Measurements from ENCODE around the gene IQGAP2.

IQGAP2 gene

DNA sequence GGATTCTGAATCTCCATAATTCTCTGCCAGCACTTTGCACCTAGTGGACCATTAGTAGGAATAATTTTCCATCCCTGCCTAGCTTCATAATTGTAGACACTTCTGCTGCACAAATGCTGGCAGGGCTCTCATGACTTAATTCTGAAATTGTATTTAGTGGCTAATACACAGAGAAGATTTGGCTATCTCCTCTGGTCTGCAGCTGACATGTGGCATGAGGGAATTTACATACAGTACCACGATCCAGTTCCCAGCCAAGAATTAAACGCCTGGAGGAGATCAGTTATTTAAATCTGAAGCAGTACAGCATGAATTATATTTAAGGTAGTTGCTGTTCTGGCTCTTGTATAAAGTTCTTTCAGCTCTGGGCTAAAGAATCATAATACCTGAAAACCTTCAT lies 46.5 kb downstream of the IQGAP2 start:
- ChIA-PET CTCF (interaction anchor here (0.7 to 1.7 kb wide), 2 partner anchors 12 to 40 kb away, joined by 3 read pairs; no protein-coding TSS in a partner anchor), POLR2A (no interaction called here)
- TF ChIP-seq SP1 (IDR thresholded peaks at IDR 0.05): no peak
- no peak for TF ChIP-seq BHLHE40 (IDR thresholded peaks at IDR 0.05; ENCODE audit: borderline replicate concordance)
- TF ChIP-seq FOXA1 (IDR thresholded peaks at IDR 0.05): no peak
- DNase-seq (ENCODE audit: extremely low spot score): no peak

- POLR2A ChIA-PET: no interaction called here
- TF ChIP-seq SUZ12 (IDR thresholded peaks at IDR 0.05) (no peak), FOXM1 (IDR thresholded peaks at IDR 0.05; ENCODE audit: borderline replicate concordance) (no peak), LEF1 (IDR thresholded peaks at IDR 0.05; ENCODE audit: borderline replicate concordance) (no peak), ZNF384 (IDR thresholded peaks at IDR 0.05) (no peak), BHLHE40 (IDR thresholded peaks at IDR 0.05; ENCODE audit: borderline replicate concordance) (no peak), TARDBP (IDR thresholded peaks at IDR 0.05) (no peak), SP1 (IDR thresholded peaks at IDR 0.05) (no peak), ARNT (IDR thresholded peaks at IDR 0.05) (no peak), HDGF (IDR thresholded peaks at IDR 0.05; ENCODE audit: borderline replicate concordance) (no peak), L3MBTL2 (conservative IDR thresholded peaks at IDR 0.05) (no peak), NFRKB (IDR thresholded peaks at IDR 0.05) (no peak), FOXA1 (IDR thresholded peaks at IDR 0.05) (no peak), CTBP1 (IDR thresholded peaks at IDR 0.05; ENCODE audit: borderline replicate concordance) (no peak), FOXK2 (IDR thresholded peaks at IDR 0.05) (no peak), ELF4 (IDR thresholded peaks at IDR 0.05) (no peak), PKNOX1 (IDR thresholded peaks at IDR 0.05) (no peak)
- no peak for DNase-seq (ENCODE audit: extremely low spot score)
- CTCF ChIA-PET: interaction anchor here (0.7 to 1.7 kb wide), 2 partner anchors 11 to 40 kb away, joined by 3 read pairs; no protein-coding TSS in a partner anchor
Observed at GRCh38 chr5:76450054-76450453, 47.0 kb downstream of the IQGAP2 start.

- CTCF ChIA-PET: interaction anchor here (1.7 kb wide), 1 partner anchor 10 kb away, joined by 3 read pairs; no protein-coding TSS in a partner anchor
- no peak for DNase-seq (ENCODE audit: extremely low spot score)
- POLR2A ChIA-PET: no interaction called here
- TF ChIP-seq FOXM1 (IDR thresholded peaks at IDR 0.05; ENCODE audit: borderline replicate concordance) (no peak), SP1 (IDR thresholded peaks at IDR 0.05) (no peak), NFRKB (IDR thresholded peaks at IDR 0.05) (no peak), L3MBTL2 (conservative IDR thresholded peaks at IDR 0.05) (no peak), CTBP1 (IDR thresholded peaks at IDR 0.05; ENCODE audit: borderline replicate concordance) (no peak), LEF1 (IDR thresholded peaks at IDR 0.05; ENCODE audit: borderline replicate concordance) (no peak), ARNT (IDR thresholded peaks at IDR 0.05) (no peak), HDGF (IDR thresholded peaks at IDR 0.05; ENCODE audit: borderline replicate concordance) (no peak), BHLHE40 (IDR thresholded peaks at IDR 0.05; ENCODE audit: borderline replicate concordance) (no peak), PKNOX1 (IDR thresholded peaks at IDR 0.05) (no peak), ELF4 (IDR thresholded peaks at IDR 0.05) (no peak), ZNF384 (IDR thresholded peaks at IDR 0.05) (no peak)
Observed at GRCh38 chr5:76451031-76451701, 48.1 kb downstream of the IQGAP2 start.

- TF ChIP-seq LEF1 (IDR thresholded peaks at IDR 0.05; ENCODE audit: borderline replicate concordance) (no peak), SP1 (IDR thresholded peaks at IDR 0.05) (no peak), FOXA1 (IDR thresholded peaks at IDR 0.05) (no peak), SUZ12 (IDR thresholded peaks at IDR 0.05) (no peak), FOXM1 (IDR thresholded peaks at IDR 0.05; ENCODE audit: borderline replicate concordance) (no peak), ARNT (IDR thresholded peaks at IDR 0.05) (no peak), FOXK2 (IDR thresholded peaks at IDR 0.05) (no peak), HDGF (IDR thresholded peaks at IDR 0.05; ENCODE audit: borderline replicate concordance) (no peak), ZNF384 (IDR thresholded peaks at IDR 0.05) (no peak), NFRKB (IDR thresholded peaks at IDR 0.05) (no peak), L3MBTL2 (conservative IDR thresholded peaks at IDR 0.05) (no peak), BHLHE40 (IDR thresholded peaks at IDR 0.05; ENCODE audit: borderline replicate concordance) (no peak), TARDBP (IDR thresholded peaks at IDR 0.05) (no peak), CTBP1 (IDR thresholded peaks at IDR 0.05; ENCODE audit: borderline replicate concordance) (no peak), ELF4 (IDR thresholded peaks at IDR 0.05) (no peak), PKNOX1 (IDR thresholded peaks at IDR 0.05) (no peak)
- ChIA-PET CTCF (no interaction called here), POLR2A (no interaction called here)
- no peak for DNase-seq (ENCODE audit: extremely low spot score)
Observed at GRCh38 chr5:76455531-76456133, 52.5 kb downstream of the IQGAP2 start.

- CTCF ChIA-PET: no interaction called here
Observed at GRCh38 chr5:76456258-76456657, 53.2 kb downstream of the IQGAP2 start.

More at GRCh38 chr5:76456258-76456657, 53.2 kb downstream of the IQGAP2 start:
- POLR2A ChIA-PET: no interaction called here
- DNase-seq (ENCODE audit: extremely low spot score): no peak
- no peak for TF ChIP-seq NFRKB (IDR thresholded peaks at IDR 0.05)
- no peak for TF ChIP-seq FOXK2 (IDR thresholded peaks at IDR 0.05)
- TF ChIP-seq SP1 (IDR thresholded peaks at IDR 0.05): no peak
- no peak for TF ChIP-seq LEF1 (IDR thresholded peaks at IDR 0.05; ENCODE audit: borderline replicate concordance)
- TF ChIP-seq L3MBTL2 (conservative IDR thresholded peaks at IDR 0.05): no peak
- TF ChIP-seq PKNOX1 (IDR thresholded peaks at IDR 0.05): no peak
- TF ChIP-seq ELF4 (IDR thresholded peaks at IDR 0.05): no peak
- TF ChIP-seq ARNT (IDR thresholded peaks at IDR 0.05): no peak
- TF ChIP-seq FOXM1 (IDR thresholded peaks at IDR 0.05; ENCODE audit: borderline replicate concordance): no peak
